ENCODE measurements around the gene HSPH1. TPM values are rescaled to one million over a fixed set of nuclear protein-coding genes. Genes with fewer than 3 reads are reported as not detected.

The HSPH1 gene
- total and polyA plus RNA-seq, 12 donors, result 19.8 to 122 (median 48.2) TPM

- intact Hi-C loops (cut with DNase I), result no loop called here
These were observed 10.3 kb upstream of the HSPH1 start for GRCh38 chr13:31172001-31172400.

DNA sequence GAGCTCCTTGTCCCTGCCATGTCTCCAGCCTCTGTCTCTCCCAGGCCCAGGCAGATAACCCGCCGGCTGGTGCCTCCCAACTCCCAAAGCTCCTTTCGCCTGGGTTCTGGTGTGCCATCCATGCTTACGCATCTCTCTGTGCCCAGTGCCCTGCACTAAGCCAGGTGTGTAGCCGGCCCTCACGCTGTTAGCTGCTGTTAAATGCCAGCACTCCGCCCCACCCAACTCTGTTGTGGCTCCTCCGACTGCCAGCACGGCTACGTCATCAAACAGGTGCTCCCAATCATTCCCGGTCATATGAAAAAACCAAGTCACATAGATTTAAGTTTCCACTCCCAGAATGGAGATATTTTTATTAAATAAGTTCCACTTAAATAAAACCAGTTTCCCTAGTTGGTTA, 7.0 kb upstream of the HSPH1 start:
- no peaks in the 10 kb centered on the region for H3K4me1 ChIP-seq (replicated peaks in 1 of 2)
- 92 to 97% (median 93%) methylated on average over 11 of the region's 11 CpGs for WGBS, 4 donors
- no peak for TF ChIP-seq POLR2A (IDR thresholded peaks at IDR 0.05)
- TF ChIP-seq, protein P1, sequence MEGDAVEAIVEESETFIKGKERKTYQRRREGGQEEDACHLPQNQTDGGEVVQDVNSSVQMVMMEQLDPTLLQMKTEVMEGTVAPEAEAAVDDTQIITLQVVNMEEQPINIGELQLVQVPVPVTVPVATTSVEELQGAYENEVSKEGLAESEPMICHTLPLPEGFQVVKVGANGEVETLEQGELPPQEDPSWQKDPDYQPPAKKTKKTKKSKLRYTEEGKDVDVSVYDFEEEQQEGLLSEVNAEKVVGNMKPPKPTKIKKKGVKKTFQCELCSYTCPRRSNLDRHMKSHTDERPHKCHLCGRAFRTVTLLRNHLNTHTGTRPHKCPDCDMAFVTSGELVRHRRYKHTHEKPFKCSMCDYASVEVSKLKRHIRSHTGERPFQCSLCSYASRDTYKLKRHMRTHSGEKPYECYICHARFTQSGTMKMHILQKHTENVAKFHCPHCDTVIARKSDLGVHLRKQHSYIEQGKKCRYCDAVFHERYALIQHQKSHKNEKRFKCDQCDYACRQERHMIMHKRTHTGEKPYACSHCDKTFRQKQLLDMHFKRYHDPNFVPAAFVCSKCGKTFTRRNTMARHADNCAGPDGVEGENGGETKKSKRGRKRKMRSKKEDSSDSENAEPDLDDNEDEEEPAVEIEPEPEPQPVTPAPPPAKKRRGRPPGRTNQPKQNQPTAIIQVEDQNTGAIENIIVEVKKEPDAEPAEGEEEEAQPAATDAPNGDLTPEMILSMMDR (IDR thresholded peaks at IDR 0.05), result no peak
- H3K4me3 ChIP-seq, result no peak overlapping the region
- H3K9me3 ChIP-seq (replicated peaks in 1 of 3), result no peaks in the 10 kb centered on the region
- H3K36me3 ChIP-seq (replicated peaks in 1 of 2), result no peaks in the 10 kb centered on the region
- intact Hi-C loops (cut with DNase I), result no loop called here
- no peak overlapping the region for H3K27ac ChIP-seq
- no peaks in the 10 kb centered on the region for H3K27me3 ChIP-seq
- DNase-seq, result no peak

More at GRCh38 chr13:31172001-31172400, 10.3 kb upstream of the HSPH1 start:
- Histone ChIP-seq H3K9me3 (replicated peaks in 1 of 3) (no peaks in the 10 kb centered on the region), H3K36me3 (replicated peaks in 1 of 2) (no peaks in the 10 kb centered on the region), H3K27ac (no peak overlapping the region), H3K27me3 (no peaks in the 10 kb centered on the region), H3K4me1 (replicated peaks in 1 of 2) (no peaks in the 10 kb centered on the region), H3K4me3 (no peak overlapping the region)
- DNase-seq, result no peak
- TF ChIP-seq, protein P1 (IDR thresholded peaks at IDR 0.05), result no peak
- TF ChIP-seq POLR2A (IDR thresholded peaks at IDR 0.05), result no peak
- 71 to 84% (median 77%) methylated on average over 3 of the region's 3 CpGs for WGBS, 4 donors

GRCh38 chr13:31168166-31168565, 6.5 kb upstream of the HSPH1 start:
- H3K27ac ChIP-seq, result no peak overlapping the region
- no peak overlapping the region for H3K4me3 ChIP-seq
- peaks cover 0 to under 1% of the 10 kb centered on the region in 2 donors for H3K4me1 ChIP-seq (replicated peaks in 1 of 2)
- H3K9me3 ChIP-seq (replicated peaks in 1 of 3), result no peaks in the 10 kb centered on the region
- DNase-seq, result no peak
- WGBS, 4 donors, result 29 to 40% (median 32%) methylated on average over 2 of the region's 2 CpGs
- intact Hi-C loops (cut with DNase I), result no loop called here
- H3K36me3 ChIP-seq (replicated peaks in 1 of 2), result no peaks in the 10 kb centered on the region
- no peaks in the 10 kb centered on the region for H3K27me3 ChIP-seq
- TF ChIP-seq POLR2A (IDR thresholded peaks at IDR 0.05), result no peak
- TF ChIP-seq, protein P1 (IDR thresholded peaks at IDR 0.05), result no peak

GRCh38 chr13:31167490-31167889, 5.8 kb upstream of the HSPH1 start:
- no peaks in the 10 kb centered on the region for H3K27me3 ChIP-seq
- DNase-seq, result no peak
- H3K9me3 ChIP-seq (replicated peaks in 1 of 3), result no peaks in the 10 kb centered on the region
- no peak overlapping the region for H3K4me3 ChIP-seq
- intact Hi-C loops (cut with DNase I), result no loop called here
- H3K4me1 ChIP-seq (replicated peaks in 1 of 2), result peaks cover 0 to 5% of the 10 kb centered on the region in 2 donors
- H3K36me3 ChIP-seq (replicated peaks in 1 of 2), result no peaks in the 10 kb centered on the region
- no peak overlapping the region for H3K27ac ChIP-seq
- TF ChIP-seq, protein P1 (IDR thresholded peaks at IDR 0.05), result no peak
- no peak for TF ChIP-seq POLR2A (IDR thresholded peaks at IDR 0.05)

Measured in adrenal gland (tissue), 12 donors.